Trophoblast cell (in vitro differentiated cells and primary cell): ENCODE results near the gene SLA2.

Source experiments
- DNase-seq, 2 donors: peaks; one replicate each; pipeline ENCODE4 v3.0.0-alpha.2; 2016
- H2AFZ ChIP-seq: 2 replicates; pipeline ENCODE4 v1.6.1; 2013; ENCODE audit warnings: low read length, moderate library complexity, mild to moderate bottlenecking; ENCODE audit not compliant: insufficient read depth, poor library complexity
- H2AK5ac ChIP-seq: 2 replicates; pipeline ENCODE4 v1.6.1; 2013; ENCODE audit warnings: mild to moderate bottlenecking, low read length
- H2BK120ac ChIP-seq: 2 replicates; pipeline ENCODE4 v1.6.1; 2013; ENCODE audit warnings: low read length, mild to moderate bottlenecking, moderate library complexity; ENCODE audit not compliant: insufficient read depth, poor library complexity
- H2BK12ac ChIP-seq: 2 replicates; pipeline ENCODE4 v1.6.1; 2013; ENCODE audit warnings: mild to moderate bottlenecking, low read length, moderate library complexity
- H2BK5ac ChIP-seq: 2 replicates; pipeline ENCODE4 v1.6.1; 2013; ENCODE audit warnings: low read length, low read depth, moderate library complexity, mild to moderate bottlenecking; ENCODE audit not compliant: poor library complexity
- H3K14ac ChIP-seq: 2 replicates; pipeline ENCODE4 v1.6.1; 2013; ENCODE audit warnings: mild to moderate bottlenecking, low read length
- H3K18ac ChIP-seq: 2 replicates; pipeline ENCODE4 v1.6.1; 2013; ENCODE audit warnings: mild to moderate bottlenecking, low read length
- H3K23ac ChIP-seq: 2 replicates; pipeline ENCODE4 v1.6.1; 2013; ENCODE audit warnings: low read length
- H3K27ac ChIP-seq: 2 replicates; pipeline ENCODE4 v1.5.1; 2013; ENCODE audit warnings: low read depth, mild to moderate bottlenecking, inconsistent platforms, low read length, moderate library complexity
- H3K27me3 ChIP-seq: 2 replicates; pipeline ENCODE4 v1.6.1; 2013; ENCODE audit warnings: inconsistent platforms, mild to moderate bottlenecking, low read length, moderate library complexity; ENCODE audit not compliant: insufficient read depth
- H3K36me3 ChIP-seq, 2 experiments: 1 replicate in 1 of 2; 2 replicates in 1 of 2; pipeline ENCODE4 v1.6.1; 2013; ENCODE audit warnings: low read length in 2 of 2, mild to moderate bottlenecking in 2 of 2, moderate library complexity in 1 of 2; ENCODE audit not compliant: insufficient read depth in 2 of 2, control insufficient read depth in 1 of 2
- H3K4ac ChIP-seq: 2 replicates; pipeline ENCODE4 v1.6.1; 2013; ENCODE audit warnings: low read depth, mild to moderate bottlenecking, low read length, moderate library complexity
- H3K4me1 ChIP-seq, 2 experiments: 1 replicate in 1 of 2; 2 replicates in 1 of 2; pipeline ENCODE4 v1.6.1; 2013; ENCODE audit warnings: low read length in 2 of 2, mild to moderate bottlenecking in 2 of 2, moderate library complexity in 1 of 2; ENCODE audit not compliant: insufficient read depth in 2 of 2, control insufficient read depth in 1 of 2
- H3K4me2 ChIP-seq: 2 replicates; pipeline ENCODE4 v1.6.1; 2013; ENCODE audit warnings: inconsistent platforms, mild to moderate bottlenecking, low read length, moderate library complexity
- H3K4me3 ChIP-seq: 2 replicates; pipeline ENCODE4 v1.5.1; 2013; ENCODE audit warnings: mild to moderate bottlenecking, low read depth, low read length, inconsistent platforms
- H3K79me1 ChIP-seq: one replicate; pipeline ENCODE4 v1.6.1; 2013; ENCODE audit warnings: low read length
- H3K79me2 ChIP-seq: 2 replicates; pipeline ENCODE4 v1.6.1; 2013; ENCODE audit warnings: low read length, mild to moderate bottlenecking; ENCODE audit not compliant: control insufficient read depth, insufficient read depth, poor library complexity
- H3K9ac ChIP-seq: 2 replicates; pipeline ENCODE4 v1.6.1; 2013; ENCODE audit warnings: mild to moderate bottlenecking, low read length
- H3K9me3 ChIP-seq: 2 replicates; pipeline ENCODE4 v1.6.1; 2013; ENCODE audit warnings: low read depth, mild to moderate bottlenecking, control low read depth, inconsistent platforms, low read length; ENCODE audit not compliant: insufficient read depth
- H4K12ac ChIP-seq: 2 replicates; pipeline ENCODE4 v1.6.1; 2013; ENCODE audit warnings: low read depth, mild to moderate bottlenecking, low read length, moderate library complexity
- H4K8ac ChIP-seq: 2 replicates; pipeline ENCODE4 v1.6.1; 2013; ENCODE audit warnings: low read depth, mild to moderate bottlenecking, low read length, moderate library complexity
- H4K91ac ChIP-seq: one replicate; pipeline ENCODE4 v1.6.1; 2013; ENCODE audit warnings: low read depth, mild to moderate bottlenecking, low read length, moderate library complexity
- WGBS: extraction: QIAGEN DNeasy Blood & Tissue Kit; methylation state at CpG from one replicate; pipeline ENCODE4 v1.1.7; 2013; ENCODE audit warnings: missing lambda C conversion rate; ENCODE audit not compliant: insufficient read length, insufficient coverage; ENCODE audit errors: extremely low coverage; 5-methylcytosine and 5-hydroxymethylcytosine counted together

The SLA2 gene

GRCh38 chr20:36606158-36607066 is 39.6 kb downstream of the SLA2 start:
- no CpG with 5 or more reads among the region's 31 CpGs for WGBS
- H3K23ac ChIP-seq: no peak overlapping the region

DNA sequence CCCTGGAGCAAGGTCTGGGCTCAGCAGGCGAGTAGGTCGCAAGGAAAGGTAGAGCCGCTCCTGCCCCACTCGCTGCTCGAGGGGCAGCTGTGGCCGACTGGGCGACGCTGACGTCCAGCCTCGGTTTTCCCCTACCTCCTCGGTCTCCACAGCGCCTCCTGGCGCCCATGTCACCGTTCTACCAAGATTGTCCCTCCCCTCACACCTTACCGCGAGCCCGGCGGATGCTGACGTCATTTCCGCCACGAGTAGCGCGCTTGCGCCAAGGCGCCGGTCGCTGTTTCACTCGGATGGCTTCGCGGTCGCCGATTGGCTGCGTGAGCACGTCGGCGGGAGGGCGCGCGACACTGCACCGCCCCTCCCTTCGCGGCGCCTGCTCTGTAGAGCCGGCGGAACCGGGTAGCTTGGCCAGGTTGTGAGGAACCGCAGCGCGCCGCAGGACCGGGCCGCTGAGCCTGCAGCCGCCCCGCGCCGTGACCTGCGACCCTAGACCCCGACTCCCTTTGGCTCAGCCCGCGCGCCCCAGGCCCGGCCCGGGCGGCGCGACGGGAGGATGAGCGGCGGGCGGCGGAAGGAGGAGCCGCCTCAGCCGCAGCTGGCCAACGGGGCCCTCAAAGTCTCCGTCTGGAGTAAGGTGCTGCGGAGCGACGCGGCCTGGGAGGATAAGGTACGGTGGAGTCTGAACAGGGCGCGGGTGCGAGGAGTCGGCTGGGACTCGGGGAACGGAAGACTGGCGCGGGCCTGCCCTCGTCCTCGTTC is 40.4 kb downstream of the SLA2 start, which contains the start of gene RAB5IF:
Gene RAB5IF, plus strand, starts transcription at position 381 of the 759 bp plus-strand sequence. Its CDS starts 173 bp downstream, at position 554.
- Histone ChIP-seq H2AFZ (peak within 1 kb of the TSS; percentile 84), H3K79me1 (peaks cover 11% of the 10 kb centered on the region), H3K9ac (peak within 1 kb of the TSS; percentile 95), H3K36me3 (peaks cover 23 to 24% of the 10 kb centered on the region in 2 experiments), H3K27me3 (no peaks in the 10 kb centered on the region), H3K4me2 (peak within 1 kb of the TSS; percentile 76), H3K4me3 (peak within 1 kb of the TSS; percentile 98), H2AK5ac (peak within 1 kb of the TSS; percentile 62), H4K8ac (peak within 1 kb of the TSS; percentile 93), H3K23ac (no peak within 1 kb of the TSS), H3K27ac (peak within 1 kb of the TSS; percentile 37), H2BK12ac (peak within 1 kb of the TSS; percentile 15), H4K91ac (peak within 1 kb of the TSS; percentile 77), H3K14ac (peak within 1 kb of the TSS; percentile 93), H3K4ac (peak within 1 kb of the TSS; percentile 64), H3K4me1 (peaks cover 7 to 11% of the 10 kb centered on the region in 2 experiments), H3K79me2 (peaks cover 13% of the 10 kb centered on the region), H3K9me3 (peaks cover 2% of the 10 kb centered on the region), H3K18ac (peak within 1 kb of the TSS; percentile 85), H2BK120ac (peak within 1 kb of the TSS; percentile 91), H2BK5ac (peak within 1 kb of the TSS; percentile 67), H4K12ac (peak within 1 kb of the TSS; percentile 86)
- peak; percentile 99 to 100 for DNase-seq
- no CpG with 5 or more reads among the region's 90 CpGs for WGBS

More at GRCh38 chr20:36606158-36607066, 39.6 kb downstream of the SLA2 start:
- Histone ChIP-seq H2BK120ac (peak overlapping the region; percentile 91), H3K4me3 (peak overlapping the region; percentile 98), H3K14ac (peak overlapping the region; percentile 93), H3K36me3 (peaks cover 27 to 31% of the 10 kb centered on the region in 2 experiments), H3K18ac (peak overlapping the region; percentile 85), H3K27me3 (no peaks in the 10 kb centered on the region), H3K4me1 (peaks cover 7 to 11% of the 10 kb centered on the region in 2 experiments), H3K79me2 (peaks cover 13% of the 10 kb centered on the region), H3K9ac (peak overlapping the region; percentile 95), H2AFZ (peak overlapping the region; percentile 84), H2AK5ac (peak overlapping the region; percentile 62), H2BK12ac (no peak overlapping the region), H3K9me3 (peaks cover 2% of the 10 kb centered on the region), H2BK5ac (peak overlapping the region; percentile 67), H3K4me2 (peak overlapping the region; percentile 76), H4K8ac (peak overlapping the region; percentile 92), H3K4ac (peak overlapping the region; percentile 64), H4K91ac (peak overlapping the region; percentile 77), H3K79me1 (peaks cover 11% of the 10 kb centered on the region), H4K12ac (peak overlapping the region; percentile 83), H3K27ac (peak overlapping the region; percentile 37)
- peak in 1 of 2 donors; percentile 20 for DNase-seq

GRCh38 chr20:36604952-36605398 is 41.0 kb downstream of the SLA2 start:
- H2BK120ac ChIP-seq: peak overlapping the region; percentile 3

DNA sequence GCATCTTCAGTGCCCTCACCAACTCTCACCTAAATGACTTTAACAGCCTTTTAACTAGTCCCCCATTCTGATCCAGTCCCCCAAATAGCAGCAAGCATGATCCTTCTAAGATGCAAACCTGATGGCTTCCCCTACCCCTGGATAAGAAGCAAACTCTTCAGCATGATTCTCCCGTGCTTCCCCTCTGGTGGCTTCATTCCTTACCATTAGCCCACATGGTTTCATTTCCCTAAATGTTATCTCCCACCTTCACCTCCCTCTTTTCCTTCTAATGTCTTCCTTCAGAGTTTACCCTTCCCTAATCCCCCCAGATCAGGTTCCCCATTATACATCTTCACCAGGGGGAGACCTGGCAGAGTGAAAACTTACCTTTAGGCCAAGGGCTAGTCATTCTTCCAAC is 44.5 kb downstream of the SLA2 start:
- Histone ChIP-seq H3K4ac (no peak overlapping the region), H2BK5ac (no peak overlapping the region), H3K79me2 (peaks cover 9% of the 10 kb centered on the region), H3K4me2 (no peak overlapping the region), H3K9me3 (no peaks in the 10 kb centered on the region), H3K27ac (no peak overlapping the region), H3K14ac (no peak overlapping the region), H4K12ac (no peak overlapping the region), H3K4me3 (no peak overlapping the region), H4K91ac (no peak overlapping the region), H2BK120ac (no peak overlapping the region), H2BK12ac (no peak overlapping the region), H2AFZ (no peak overlapping the region), H3K79me1 (peaks cover 9% of the 10 kb centered on the region), H3K27me3 (no peaks in the 10 kb centered on the region), H3K9ac (no peak overlapping the region), H3K23ac (no peak overlapping the region), H3K18ac (no peak overlapping the region), H2AK5ac (no peak overlapping the region), H4K8ac (no peak overlapping the region), H3K36me3 (no peaks in the 10 kb centered on the region), H3K4me1 (peaks cover 4 to 8% of the 10 kb centered on the region in 2 experiments)
- no CpG with 5 or more reads among the region's 1 CpG for WGBS
- DNase-seq: no peak

More at GRCh38 chr20:36604952-36605398, 41.0 kb downstream of the SLA2 start:
- H3K9me3 ChIP-seq: peaks cover 2% of the 10 kb centered on the region
- H3K27ac ChIP-seq: no peak overlapping the region
- H3K4me2 ChIP-seq: peak overlapping the region; percentile 55
- no peak overlapping the region for H3K23ac ChIP-seq
- H2AK5ac ChIP-seq: peak overlapping the region; percentile 7
- H2BK12ac ChIP-seq: peak overlapping the region; percentile 15
- H4K91ac ChIP-seq: peak overlapping the region; percentile 64
- peaks cover 13% of the 10 kb centered on the region for H3K79me2 ChIP-seq
- peak overlapping the region; percentile 86 for H4K12ac ChIP-seq
- H3K27me3 ChIP-seq: no peaks in the 10 kb centered on the region
- peak overlapping the region; percentile 54 for H2AFZ ChIP-seq
- peaks cover 17 to 21% of the 10 kb centered on the region in 2 experiments for H3K36me3 ChIP-seq
- WGBS: no CpG with 5 or more reads among the region's 15 CpGs
- no peak for DNase-seq
- H3K4ac ChIP-seq: peak overlapping the region; percentile 31
- H3K4me1 ChIP-seq: peaks cover 7 to 11% of the 10 kb centered on the region in 2 experiments
- peak overlapping the region; percentile 93 for H4K8ac ChIP-seq
- no peak overlapping the region for H3K18ac ChIP-seq
- no peak overlapping the region for H3K4me3 ChIP-seq
- H2BK5ac ChIP-seq: no peak overlapping the region
- peak overlapping the region; percentile 55 for H3K14ac ChIP-seq
- peak overlapping the region; percentile 16 for H3K9ac ChIP-seq
- peaks cover 11% of the 10 kb centered on the region for H3K79me1 ChIP-seq
